Hepatocyte (in vitro differentiated cells): ENCODE data around the gene MED13L.

Experiments
- CTCF ChIP-seq: fragments of 200-600 bp; sonication (generic); IDR thresholded peaks from 2 replicates; pipeline ENCODE4 v1.5.1; 2016; ENCODE audit warnings: antibody characterized with exemption, mild to moderate bottlenecking; ENCODE audit not compliant: poor library complexity
- EZH2 ChIP-seq: fragments of 200-600 bp; sonication (generic); IDR thresholded peaks from 2 replicates; pipeline ENCODE4 v1.6.1; 2016; ENCODE audit warnings: antibody characterized with exemption, mild to moderate bottlenecking, borderline replicate concordance

GRCh38 chr12:116164250-116165035 lies 113.0 kb downstream of the MED13L start:
- no peak for TF ChIP-seq CTCF
- no peak for TF ChIP-seq EZH2
